SK-N-SH (cell line): Measurements from ENCODE around the gene TTC28.

ENCODE experiments used
- ELF1 ChIP-seq: IDR thresholded peaks from 2 replicates; pipeline ENCODE4 v1.4.0; 2012
- TAF1 ChIP-seq: IDR thresholded peaks from 2 replicates; pipeline ENCODE4 v1.6.1; 2012; ENCODE audit warnings: low read depth, mild to moderate bottlenecking, low read length, moderate library complexity, borderline replicate concordance

DNA sequence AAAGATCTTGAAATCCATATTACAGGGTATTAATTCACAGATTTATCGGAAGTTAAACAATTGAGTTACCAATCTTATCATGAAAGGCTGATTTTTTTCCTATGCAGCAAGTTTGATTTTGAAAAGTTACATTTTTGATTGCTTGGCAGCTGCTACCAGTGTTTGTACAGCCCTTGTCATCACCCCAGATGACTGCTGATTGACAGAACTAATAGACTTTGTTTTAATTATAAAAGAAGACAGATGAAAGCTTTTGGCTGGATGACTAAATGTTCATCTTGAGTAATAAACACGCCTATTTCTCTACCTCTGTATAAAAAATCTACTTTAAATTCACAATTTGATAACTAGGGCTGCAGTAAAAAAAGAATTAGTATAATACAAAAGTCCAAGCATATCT lies 259.7 kb downstream of the TTC28 start:
- TF ChIP-seq TAF1 = no peak
- TF ChIP-seq ELF1 = no peak
